Prostate gland (tissue), 2 donors: ENCODE measurements around the gene CNTN4.

ENCODE experiments used
- POLR2A ChIP-seq: fragments of 450-650 bp; IDR thresholded peaks from one replicate; pipeline ENCODE4 v1.6.1; 2016; ENCODE audit warnings: antibody characterized with exemption, mild to moderate bottlenecking
- TF ChIP-seq, protein P1 (sequence below), 4 experiments: fragments of 200-600 bp in 2 of 4; fragments of 450-650 bp in 2 of 4; sonication (generic) in 2 of 4; IDR thresholded peaks; 1 replicate in 3 of 4; 2 replicates in 1 of 4; pipeline ENCODE4 v1.5.1; 2016 to 2019; ENCODE audit warnings: antibody characterized with exemption in 4 of 4, mild to moderate bottlenecking in 2 of 4, moderate library complexity in 2 of 4

DNA sequence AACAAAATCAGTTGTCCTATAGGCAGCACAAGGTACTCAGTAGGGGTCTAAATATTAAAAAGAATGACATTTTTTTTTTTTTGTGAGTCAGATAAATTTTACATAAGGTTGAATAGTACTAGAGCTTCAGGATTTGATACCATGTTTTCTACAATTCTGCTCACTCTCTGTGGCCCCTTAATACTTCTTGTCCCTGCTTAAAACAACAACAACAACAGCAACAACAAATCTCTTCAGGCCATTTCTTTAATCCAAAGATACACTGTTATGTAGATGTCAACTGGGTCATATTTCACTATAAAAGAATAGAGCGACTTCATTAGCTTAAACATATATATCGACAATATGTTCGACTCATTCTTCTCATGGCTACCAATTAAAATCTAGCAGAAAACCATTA is 1008.5 kb downstream of the CNTN4 start:
- TF ChIP-seq, protein P1, sequence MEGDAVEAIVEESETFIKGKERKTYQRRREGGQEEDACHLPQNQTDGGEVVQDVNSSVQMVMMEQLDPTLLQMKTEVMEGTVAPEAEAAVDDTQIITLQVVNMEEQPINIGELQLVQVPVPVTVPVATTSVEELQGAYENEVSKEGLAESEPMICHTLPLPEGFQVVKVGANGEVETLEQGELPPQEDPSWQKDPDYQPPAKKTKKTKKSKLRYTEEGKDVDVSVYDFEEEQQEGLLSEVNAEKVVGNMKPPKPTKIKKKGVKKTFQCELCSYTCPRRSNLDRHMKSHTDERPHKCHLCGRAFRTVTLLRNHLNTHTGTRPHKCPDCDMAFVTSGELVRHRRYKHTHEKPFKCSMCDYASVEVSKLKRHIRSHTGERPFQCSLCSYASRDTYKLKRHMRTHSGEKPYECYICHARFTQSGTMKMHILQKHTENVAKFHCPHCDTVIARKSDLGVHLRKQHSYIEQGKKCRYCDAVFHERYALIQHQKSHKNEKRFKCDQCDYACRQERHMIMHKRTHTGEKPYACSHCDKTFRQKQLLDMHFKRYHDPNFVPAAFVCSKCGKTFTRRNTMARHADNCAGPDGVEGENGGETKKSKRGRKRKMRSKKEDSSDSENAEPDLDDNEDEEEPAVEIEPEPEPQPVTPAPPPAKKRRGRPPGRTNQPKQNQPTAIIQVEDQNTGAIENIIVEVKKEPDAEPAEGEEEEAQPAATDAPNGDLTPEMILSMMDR (IDR thresholded peaks at IDR 0.05), result no peak
- no peak for TF ChIP-seq POLR2A
